Skeletal muscle tissue (tissue), 4 donors: ENCODE results near the gene SDR9C7. TPM values are rescaled to one million over a fixed set of nuclear protein-coding genes. Genes with fewer than 3 reads are reported as not detected.
"Not testable (repeated sequence)": the region's sequence is repeated elsewhere in the genome, so short reads cannot be mapped to it uniquely, and the experiment has no call there.

Experiments
- H3K27ac ChIP-seq: one replicate; pipeline ENCODE4 v1.7.0; 2013; ENCODE audit warnings: mild to moderate bottlenecking, low read depth, low read length, inconsistent platforms
- H3K27me3 ChIP-seq, 3 donors: one replicate each; pipeline ENCODE4 v1.7.0; 2013; ENCODE audit warnings: low read length in 3 of 3; ENCODE audit not compliant: control insufficient read depth in 3 of 3, insufficient read depth in 3 of 3
- H3K36me3 ChIP-seq, 3 donors: one replicate each; pipeline ENCODE4 v1.7.0; 2013; ENCODE audit warnings: low read length in 3 of 3; ENCODE audit not compliant: control insufficient read depth in 3 of 3, insufficient read depth in 3 of 3
- H3K4me1 ChIP-seq, 3 donors: one replicate each; pipeline ENCODE4 v1.7.0; 2013; ENCODE audit warnings: low read length in 3 of 3, mild to moderate bottlenecking in 3 of 3; ENCODE audit not compliant: control insufficient read depth in 3 of 3, insufficient read depth in 3 of 3
- H3K4me3 ChIP-seq, 3 donors: one replicate each; pipeline ENCODE4 v1.7.0; 2013; ENCODE audit warnings: low read length in 3 of 3
- H3K9ac ChIP-seq, 3 donors: one replicate each; pipeline ENCODE4 v1.7.0; 2013; ENCODE audit warnings: low read length in 3 of 3, mild to moderate bottlenecking in 3 of 3, moderate library complexity in 2 of 3, low read depth in 1 of 3
- H3K9me3 ChIP-seq, 3 donors: one replicate each; pipeline ENCODE4 v1.7.0; 2013; ENCODE audit warnings: low read length in 3 of 3; ENCODE audit not compliant: control insufficient read depth in 3 of 3
- total RNA-seq: library from RNA; depleted of rRNA; stranded (reverse); fragments of >200 nt; gene quantifications from one replicate; pipeline ENCODE4 v1.2.3, GENCODE V29; 2014
- donor health status: Osteomylitis.

The SDR9C7 gene
- not detected for total RNA-seq

GRCh38 chr12:56933826-56934625 is at the start of gene SDR9C7:
SDR9C7 (minus strand) TSS chr12:56934408; CDS start chr12:56934261, 147 bp downstream.
- H3K27me3 ChIP-seq: no peaks in the 10 kb centered on the region
- H3K9me3 ChIP-seq: no peaks in the 10 kb centered on the region
- H3K4me3 ChIP-seq: no peak within 1 kb of the TSS
- no peak within 1 kb of the TSS for H3K27ac ChIP-seq
- H3K36me3 ChIP-seq: no peaks in the 10 kb centered on the region
- H3K9ac ChIP-seq: no peak within 1 kb of the TSS
- H3K4me1 ChIP-seq: no peaks in the 10 kb centered on the region

GRCh38 chr12:56983386-56983785 is 49.2 kb upstream of the SDR9C7 start:
- no peaks in the 10 kb centered on the region for H3K36me3 ChIP-seq
- H3K4me3 ChIP-seq: no peak overlapping the region
- H3K9ac ChIP-seq: no peak overlapping the region
- no peak overlapping the region for H3K27ac ChIP-seq
- H3K27me3 ChIP-seq: no peaks in the 10 kb centered on the region
- H3K4me1 ChIP-seq: peaks cover 0 to 9% (median 3%) of the 10 kb centered on the region in 3 donors
- H3K9me3 ChIP-seq: no peaks in the 10 kb centered on the region

- H3K4me1 ChIP-seq, H3K27ac ChIP-seq, H3K9ac ChIP-seq, H3K36me3 ChIP-seq, H3K27me3 ChIP-seq, H3K4me3 ChIP-seq, H3K9me3 ChIP-seq: not testable (repeated sequence)
Observed at GRCh38 chr12:56982578-56983236, 48.5 kb upstream of the SDR9C7 start.

- H3K27me3 ChIP-seq: no peaks in the 10 kb centered on the region
- no peaks in the 10 kb centered on the region for H3K9me3 ChIP-seq
- H3K4me3 ChIP-seq: no peak overlapping the region
- no peak overlapping the region for H3K27ac ChIP-seq
- H3K9ac ChIP-seq: no peak overlapping the region
- H3K4me1 ChIP-seq: no peaks in the 10 kb centered on the region
- no peaks in the 10 kb centered on the region for H3K36me3 ChIP-seq
Observed at GRCh38 chr12:56980941-56981530, 46.8 kb upstream of the SDR9C7 start.

GRCh38 chr12:56980268-56980667 is 46.1 kb upstream of the SDR9C7 start:
- H3K27ac ChIP-seq: no peak overlapping the region
- H3K4me3 ChIP-seq: no peak overlapping the region
- H3K9ac ChIP-seq: no peak overlapping the region
- no peaks in the 10 kb centered on the region for H3K27me3 ChIP-seq
- no peaks in the 10 kb centered on the region for H3K36me3 ChIP-seq
- H3K4me1 ChIP-seq: no peaks in the 10 kb centered on the region
- no peaks in the 10 kb centered on the region for H3K9me3 ChIP-seq

GRCh38 chr12:56979628-56980027 is 45.4 kb upstream of the SDR9C7 start:
- Histone ChIP-seq H3K9ac (no peak overlapping the region), H3K36me3 (no peaks in the 10 kb centered on the region), H3K27me3 (no peaks in the 10 kb centered on the region), H3K9me3 (no peaks in the 10 kb centered on the region), H3K27ac (no peak overlapping the region), H3K4me1 (no peaks in the 10 kb centered on the region), H3K4me3 (no peak overlapping the region)

- Histone ChIP-seq H3K9ac (no peak overlapping the region), H3K27me3 (no peaks in the 10 kb centered on the region), H3K4me1 (no peaks in the 10 kb centered on the region), H3K27ac (no peak overlapping the region), H3K36me3 (no peaks in the 10 kb centered on the region), H3K4me3 (no peak overlapping the region), H3K9me3 (no peaks in the 10 kb centered on the region)
Observed at GRCh38 chr12:56978397-56979138, 44.4 kb upstream of the SDR9C7 start.

GRCh38 chr12:56977361-56977760 is 43.2 kb upstream of the SDR9C7 start:
- not testable (repeated sequence) for H3K27ac ChIP-seq, H3K4me1 ChIP-seq, H3K27me3 ChIP-seq, H3K36me3 ChIP-seq, H3K4me3 ChIP-seq, H3K9me3 ChIP-seq, H3K9ac ChIP-seq

- not testable (repeated sequence) for H3K36me3 ChIP-seq, H3K27ac ChIP-seq, H3K9me3 ChIP-seq, H3K4me3 ChIP-seq, H3K4me1 ChIP-seq, H3K27me3 ChIP-seq, H3K9ac ChIP-seq
Observed at GRCh38 chr12:56974224-56974623, 40.0 kb upstream of the SDR9C7 start.

- H3K27ac ChIP-seq, H3K4me3 ChIP-seq, H3K27me3 ChIP-seq, H3K4me1 ChIP-seq, H3K9me3 ChIP-seq, H3K36me3 ChIP-seq, H3K9ac ChIP-seq: not testable (repeated sequence)
Observed at GRCh38 chr12:56968910-56969309, 34.7 kb upstream of the SDR9C7 start.
